Fibroblast of villous mesenchyme (primary cell): ENCODE results near the gene OAS3. TPM values are rescaled to one million over a fixed set of nuclear protein-coding genes. Genes with fewer than 3 reads are reported as not detected.
"Not testable (repeated sequence)": the region's sequence is repeated elsewhere in the genome, so short reads cannot be mapped to it uniquely, and the experiment has no call there.

Experiments
- DNase-seq: peaks from one replicate; pipeline ENCODE4 v3.0.0-alpha.2; 2010; ENCODE audit warnings: low read depth
- H3K4me3 ChIP-seq: 2 replicates; pipeline ENCODE4 v1.5.1; 2011; ENCODE audit warnings: low read depth, mild to moderate bottlenecking, low read length
- total RNA-seq: library from RNA; depleted of rRNA; stranded (reverse); fragments of >200 nt; gene quantifications from 2 replicates; pipeline ENCODE4 v1.2.3, GENCODE V29; 2012
- TF ChIP-seq, protein P1 (sequence below): IDR thresholded peaks from 2 replicates; pipeline ENCODE4 v1.5.1; 2012; ENCODE audit warnings: low read depth, mild to moderate bottlenecking, low read length; ENCODE audit not compliant: insufficient read depth

Gene OAS3
- total RNA-seq, 1 donor, result 12.5 TPM

DNA sequence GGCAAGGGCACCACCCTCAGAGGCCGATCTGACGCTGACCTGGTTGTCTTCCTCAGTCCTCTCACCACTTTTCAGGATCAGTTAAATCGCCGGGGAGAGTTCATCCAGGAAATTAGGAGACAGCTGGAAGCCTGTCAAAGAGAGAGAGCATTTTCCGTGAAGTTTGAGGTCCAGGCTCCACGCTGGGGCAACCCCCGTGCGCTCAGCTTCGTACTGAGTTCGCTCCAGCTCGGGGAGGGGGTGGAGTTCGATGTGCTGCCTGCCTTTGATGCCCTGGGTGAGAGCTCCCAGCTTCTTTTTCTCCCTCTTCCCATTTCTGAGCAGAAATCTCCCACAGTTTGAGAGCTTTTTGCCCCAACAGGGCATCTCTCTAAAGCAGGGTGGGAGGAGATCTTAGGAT, 29.7 kb upstream of the OAS3 start:
- TF ChIP-seq, protein P1, sequence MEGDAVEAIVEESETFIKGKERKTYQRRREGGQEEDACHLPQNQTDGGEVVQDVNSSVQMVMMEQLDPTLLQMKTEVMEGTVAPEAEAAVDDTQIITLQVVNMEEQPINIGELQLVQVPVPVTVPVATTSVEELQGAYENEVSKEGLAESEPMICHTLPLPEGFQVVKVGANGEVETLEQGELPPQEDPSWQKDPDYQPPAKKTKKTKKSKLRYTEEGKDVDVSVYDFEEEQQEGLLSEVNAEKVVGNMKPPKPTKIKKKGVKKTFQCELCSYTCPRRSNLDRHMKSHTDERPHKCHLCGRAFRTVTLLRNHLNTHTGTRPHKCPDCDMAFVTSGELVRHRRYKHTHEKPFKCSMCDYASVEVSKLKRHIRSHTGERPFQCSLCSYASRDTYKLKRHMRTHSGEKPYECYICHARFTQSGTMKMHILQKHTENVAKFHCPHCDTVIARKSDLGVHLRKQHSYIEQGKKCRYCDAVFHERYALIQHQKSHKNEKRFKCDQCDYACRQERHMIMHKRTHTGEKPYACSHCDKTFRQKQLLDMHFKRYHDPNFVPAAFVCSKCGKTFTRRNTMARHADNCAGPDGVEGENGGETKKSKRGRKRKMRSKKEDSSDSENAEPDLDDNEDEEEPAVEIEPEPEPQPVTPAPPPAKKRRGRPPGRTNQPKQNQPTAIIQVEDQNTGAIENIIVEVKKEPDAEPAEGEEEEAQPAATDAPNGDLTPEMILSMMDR, result no peak
- no peak for DNase-seq
- H3K4me3 ChIP-seq, result no peak overlapping the region

DNA sequence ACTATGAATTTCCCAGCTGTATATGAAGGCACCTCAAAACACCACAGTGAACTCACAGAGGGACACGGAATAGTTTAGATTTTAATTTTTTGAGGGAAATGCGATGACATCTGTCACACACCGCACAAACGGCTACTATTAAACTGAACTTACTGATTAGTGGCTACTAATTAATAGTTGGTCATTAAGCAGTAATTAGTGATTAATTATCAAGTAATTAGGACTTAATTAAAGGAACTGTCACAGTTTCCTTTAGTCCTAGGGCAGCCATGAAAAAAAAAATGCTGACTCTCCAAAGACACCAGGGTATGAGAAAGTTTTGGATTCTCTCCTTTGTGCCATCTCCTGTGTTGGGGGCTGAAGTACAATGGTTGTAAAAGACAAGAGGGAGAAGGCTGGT, 28.6 kb upstream of the OAS3 start:
- no peak for DNase-seq
- TF ChIP-seq, protein P1, result no peak
- H3K4me3 ChIP-seq, result no peak overlapping the region

DNA sequence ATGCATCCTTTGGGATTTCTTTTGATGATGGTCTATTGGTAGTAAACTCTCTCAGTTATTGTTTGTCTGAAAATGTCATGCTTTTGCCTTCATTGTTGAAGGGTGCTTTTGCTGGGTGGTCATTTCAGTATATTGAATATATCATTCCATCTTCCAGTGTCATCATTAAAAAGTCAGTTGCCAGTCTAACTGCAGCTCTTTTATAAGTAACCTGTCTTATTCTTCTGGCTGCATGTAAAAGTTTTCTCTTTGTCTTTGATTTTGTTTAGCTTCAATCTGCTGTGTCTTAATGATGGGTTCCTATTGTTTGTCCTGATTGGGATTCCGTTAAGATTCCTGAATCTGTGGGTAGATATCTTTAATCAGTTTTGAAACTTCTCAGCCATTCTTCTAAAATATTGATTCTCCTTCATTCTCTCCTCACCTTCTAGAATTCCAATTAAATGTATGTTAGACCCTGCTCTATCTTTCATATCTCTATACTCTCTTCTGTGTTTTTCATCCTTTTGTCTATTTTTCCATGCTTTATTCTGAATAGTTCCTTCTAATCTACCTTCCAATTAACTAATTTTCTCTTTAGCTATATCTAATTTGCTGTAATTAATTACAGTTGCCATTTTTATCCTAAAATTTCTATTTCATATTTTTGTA, 25.1 kb upstream of the OAS3 start:
- no peak overlapping the region for H3K4me3 ChIP-seq
- no peak for DNase-seq
- TF ChIP-seq, protein P1, result no peak

DNA sequence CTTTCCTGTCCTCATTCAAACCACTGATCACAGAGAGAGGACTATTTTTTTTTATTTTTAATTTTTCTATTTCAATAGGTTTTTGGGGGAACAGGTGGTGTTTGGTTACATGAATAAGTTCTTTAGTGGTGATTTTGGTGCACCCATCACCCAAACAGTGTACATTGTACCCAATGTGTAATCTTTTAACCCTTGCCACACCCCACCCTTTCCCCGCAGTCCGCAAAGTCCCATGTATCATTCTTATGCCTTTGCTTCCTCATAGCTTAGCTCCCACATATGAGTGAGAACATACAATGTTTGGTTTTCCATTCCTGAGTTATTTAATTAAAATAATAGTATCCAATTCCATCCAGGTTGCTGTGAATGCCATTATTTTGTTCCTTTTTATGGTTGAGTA, 24.4 kb upstream of the OAS3 start:
- not testable (repeated sequence) for DNase-seq, H3K4me3 ChIP-seq

DNA sequence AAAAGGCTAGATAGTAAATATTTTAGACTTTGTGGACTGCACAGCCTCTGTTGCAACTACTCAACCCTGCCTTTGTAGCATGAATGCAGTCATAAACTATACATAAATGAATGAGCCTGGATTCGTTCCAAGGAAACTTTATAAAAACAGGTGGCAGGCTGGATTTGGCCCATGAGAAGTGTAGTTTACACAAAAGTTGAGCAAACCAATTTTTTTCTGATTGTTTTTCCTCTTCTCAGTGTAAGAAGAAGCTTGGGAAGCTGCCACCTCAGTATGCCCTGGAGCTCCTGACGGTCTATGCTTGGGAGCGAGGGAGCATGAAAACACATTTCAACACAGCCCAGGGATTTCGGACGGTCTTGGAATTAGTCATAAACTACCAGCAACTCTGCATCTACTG, 22.0 kb upstream of the OAS3 start:
- peak; percentile 63 for DNase-seq
- H3K4me3 ChIP-seq, result no peak overlapping the region
- TF ChIP-seq, protein P1, result no peak

DNA sequence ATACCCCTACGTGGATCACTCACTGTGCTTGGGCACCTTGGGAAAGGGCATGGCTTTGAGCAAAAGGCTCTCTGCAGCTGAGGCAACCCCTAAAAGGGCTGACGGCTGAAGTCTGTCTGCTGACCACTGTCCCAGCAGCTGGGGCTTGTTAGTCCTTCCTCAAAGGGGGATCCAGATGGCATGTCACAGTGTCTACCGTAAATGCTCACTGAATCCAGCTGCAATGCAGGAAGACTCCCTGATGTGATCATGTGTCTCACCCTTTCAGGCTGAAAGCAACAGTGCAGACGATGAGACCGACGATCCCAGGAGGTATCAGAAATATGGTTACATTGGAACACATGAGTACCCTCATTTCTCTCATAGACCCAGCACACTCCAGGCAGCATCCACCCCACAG, 19.2 kb upstream of the OAS3 start:
- DNase-seq, result no peak
- TF ChIP-seq, protein P1, result no peak
- H3K4me3 ChIP-seq, result no peak overlapping the region

DNA sequence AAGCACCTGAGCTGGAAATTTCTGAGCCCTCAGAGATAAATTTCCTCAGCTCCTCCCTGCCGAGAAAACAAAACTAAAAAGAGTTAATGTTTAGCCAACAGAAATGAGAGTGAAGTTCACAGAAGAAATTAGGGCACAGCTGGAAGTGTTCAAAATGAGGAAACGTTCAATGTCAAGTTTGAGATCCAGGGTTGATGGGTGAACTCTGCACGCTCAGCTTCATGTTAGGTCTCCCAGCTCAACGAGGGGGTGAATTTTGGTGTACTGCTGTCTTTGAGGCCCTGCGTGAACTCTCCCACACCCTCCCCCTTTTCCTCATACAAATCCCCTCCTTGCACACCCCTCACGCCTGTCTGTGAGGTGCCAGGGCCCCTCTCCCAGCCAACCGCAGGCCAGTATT, 13.3 kb upstream of the OAS3 start:
- DNase-seq, result no peak
- no peak overlapping the region for H3K4me3 ChIP-seq
- TF ChIP-seq, protein P1, result no peak

DNA sequence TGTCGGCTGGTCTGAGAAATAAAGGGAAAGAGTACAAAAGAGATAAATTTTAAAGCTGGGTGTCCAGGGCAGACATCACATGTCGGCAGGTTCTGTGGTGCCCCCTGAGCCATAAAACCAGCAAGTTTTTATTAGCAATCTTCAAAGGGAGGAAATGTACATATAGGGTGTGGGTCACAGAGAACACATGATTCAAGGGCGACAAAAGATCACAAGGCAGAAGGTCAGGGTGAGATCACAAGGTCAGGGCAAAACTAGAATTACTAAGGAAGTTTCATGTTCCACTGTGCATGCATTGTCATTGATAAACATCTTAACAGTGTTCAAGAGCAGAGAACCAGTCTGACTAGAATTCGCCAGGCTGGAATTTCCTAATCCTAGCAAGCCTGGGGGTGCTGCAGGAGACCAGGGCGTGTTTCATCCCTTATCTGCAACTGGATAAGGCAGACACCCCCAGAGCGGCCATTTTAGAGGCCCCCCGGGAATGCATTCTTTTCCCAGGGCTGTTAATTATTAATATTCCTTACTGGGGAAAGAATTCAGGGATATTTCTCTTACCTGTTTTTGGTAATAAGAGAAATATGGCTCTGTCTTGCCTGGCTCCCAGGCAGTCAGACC, 11.7 kb upstream of the OAS3 start:
- H3K4me3 ChIP-seq, DNase-seq: not testable (repeated sequence)
